A673 (cell line): Measurements from ENCODE around the gene MAGEA9. TPM values are rescaled to one million over a fixed set of nuclear protein-coding genes. Genes with fewer than 3 reads are reported as not detected.
A peak's percentile ranks its signal among the peaks of the same experiment; 100 is the strongest.
"Not testable (repeated sequence)": the region's sequence is repeated elsewhere in the genome, so short reads cannot be mapped to it uniquely, and the experiment has no call there.

Experiments used
- BruUV-seq: library from RNA; stranded (reverse); fragments of 400-500 nt; replicated peaks from 2 replicates; lab custom pipeline; 2021; lab: Mats Ljungman, UMichigan
- CTCF ChIA-PET: fragments of 300-600 bp; sonication (Branson Sonifier 250); formaldehyde crosslinking; loops from one replicate; lab custom pipeline; 2022; ENCODE audit warnings: antibody characterized with exemption; lab: Charles Lee
- POLR2A ChIA-PET: fragments of 300-600 bp; sonication (Branson Sonifier 250); formaldehyde crosslinking; loops from one replicate; lab custom pipeline; 2022; ENCODE audit warnings: antibody characterized with exemption; ENCODE audit not compliant: low non-redundant PET; lab: Charles Lee
- DNase-seq: peaks from one replicate; pipeline ENCODE4 v3.0.0-alpha.2; 2015; ENCODE audit warnings: low spot score
- H3K27ac ChIP-seq: fragments of 200-600 bp; sonication (generic); 2 replicates; pipeline ENCODE4 v1.5.1; 2016; ENCODE audit warnings: mixed run types, low read depth, mild to moderate bottlenecking, mixed read lengths, antibody characterized with exemption, low read length; ENCODE audit not compliant: poor library complexity, severe bottlenecking
- H3K27me3 ChIP-seq: fragments of 200-600 bp; sonication (generic); replicated peaks from 2 replicates; pipeline ENCODE4 v1.6.1; 2017; ENCODE audit warnings: mixed run types, low read depth, mild to moderate bottlenecking, mixed read lengths, antibody characterized with exemption, low read length; ENCODE audit not compliant: insufficient read depth, poor library complexity
- H3K36me3 ChIP-seq: fragments of 200-600 bp; sonication (generic); 2 replicates; pipeline ENCODE4 v1.6.1; 2016; ENCODE audit warnings: mixed run types, mild to moderate bottlenecking, mixed read lengths, antibody characterized with exemption, low read length; ENCODE audit not compliant: insufficient read depth, poor library complexity, severe bottlenecking
- H3K4me1 ChIP-seq: fragments of 200-600 bp; sonication (generic); 2 replicates; pipeline ENCODE4 v1.6.1; 2017; ENCODE audit warnings: mixed run types, mild to moderate bottlenecking, mixed read lengths, antibody characterized with exemption, low read length; ENCODE audit not compliant: insufficient read depth, poor library complexity, severe bottlenecking
- H3K4me3 ChIP-seq: fragments of 200-600 bp; sonication (generic); 2 replicates; pipeline ENCODE4 v1.5.1; 2016; ENCODE audit warnings: low read depth, mixed run types, mild to moderate bottlenecking, mixed read lengths, low read length; ENCODE audit not compliant: poor library complexity, severe bottlenecking
- H3K9me3 ChIP-seq: fragments of 200-600 bp; sonication (generic); 2 replicates; pipeline ENCODE4 v1.6.1; 2016; ENCODE audit warnings: mixed run types, low read depth, mild to moderate bottlenecking, mixed read lengths, antibody characterized with exemption, low read length; ENCODE audit not compliant: poor library complexity, severe bottlenecking
- CTCF ChIP-seq: fragments of 300-800, 200-600 bp; sonication (generic); conservative IDR thresholded peaks from 2 replicates; pipeline ENCODE4 v1.5.1; 2017; ENCODE audit warnings: low read depth, mild to moderate bottlenecking, antibody characterized with exemption, low read length, moderate library complexity, mixed read lengths
- EZH2 ChIP-seq: fragments of 200-600 bp; sonication (generic); IDR thresholded peaks from 2 replicates; pipeline ENCODE4 v1.6.1; 2017; ENCODE audit warnings: borderline replicate concordance, low read depth, mild to moderate bottlenecking, mixed read lengths, antibody characterized with exemption, low read length; ENCODE audit not compliant: poor library complexity, severe bottlenecking
- intact Hi-C: fragments of 100-400 bp; cut with micrococcal nuclease; formaldehyde crosslinking; loops from one replicate; pipeline ENCODE4 v1.10.0; 2022; ENCODE audit not compliant: unreplicated experiment
- total RNA-seq: library from RNA; stranded (reverse); gene quantifications from 2 replicates; pipeline ENCODE4 v1.2.3, GENCODE V29; 2021

The MAGEA9 gene
- total RNA-seq, 1 experiment from 2014 or later = not detected

DNA sequence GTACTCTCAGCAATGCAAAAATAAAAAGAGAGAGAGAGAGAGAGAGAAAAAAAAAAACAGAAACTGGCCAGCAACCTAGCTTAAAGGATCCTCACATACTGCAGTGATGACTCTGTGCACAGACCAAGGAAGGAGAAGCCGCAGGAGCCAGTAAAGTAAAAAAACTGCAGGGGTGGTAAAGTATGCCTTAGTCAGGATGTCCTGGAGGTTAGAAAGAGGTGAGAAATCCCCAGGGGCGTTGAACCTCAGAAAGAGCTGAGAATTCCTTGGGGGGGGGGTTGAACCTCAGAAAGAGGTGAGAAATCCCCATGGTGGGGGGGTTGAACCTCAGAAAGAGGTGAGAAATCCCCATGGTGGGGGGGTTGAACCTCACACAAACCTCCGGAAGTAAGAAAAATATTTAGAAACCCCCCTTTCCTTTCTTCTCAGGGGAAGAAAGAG is 48.0 kb downstream of the MAGEA9 start:
- no peak for TF ChIP-seq EZH2
- no peak for TF ChIP-seq CTCF
- Histone ChIP-seq H3K9me3 (no peaks in the 10 kb centered on the region), H3K27ac (no peak overlapping the region), H3K4me1 (no peaks in the 10 kb centered on the region), H3K27me3 (no peaks in the 10 kb centered on the region), H3K36me3 (no peaks in the 10 kb centered on the region), H3K4me3 (no peak overlapping the region)
- CTCF ChIA-PET = no interaction called here
- BruUV-seq = no TSS peak
- intact Hi-C loops = no loop called here
- no peak for DNase-seq
- POLR2A ChIA-PET = no interaction called here

DNA sequence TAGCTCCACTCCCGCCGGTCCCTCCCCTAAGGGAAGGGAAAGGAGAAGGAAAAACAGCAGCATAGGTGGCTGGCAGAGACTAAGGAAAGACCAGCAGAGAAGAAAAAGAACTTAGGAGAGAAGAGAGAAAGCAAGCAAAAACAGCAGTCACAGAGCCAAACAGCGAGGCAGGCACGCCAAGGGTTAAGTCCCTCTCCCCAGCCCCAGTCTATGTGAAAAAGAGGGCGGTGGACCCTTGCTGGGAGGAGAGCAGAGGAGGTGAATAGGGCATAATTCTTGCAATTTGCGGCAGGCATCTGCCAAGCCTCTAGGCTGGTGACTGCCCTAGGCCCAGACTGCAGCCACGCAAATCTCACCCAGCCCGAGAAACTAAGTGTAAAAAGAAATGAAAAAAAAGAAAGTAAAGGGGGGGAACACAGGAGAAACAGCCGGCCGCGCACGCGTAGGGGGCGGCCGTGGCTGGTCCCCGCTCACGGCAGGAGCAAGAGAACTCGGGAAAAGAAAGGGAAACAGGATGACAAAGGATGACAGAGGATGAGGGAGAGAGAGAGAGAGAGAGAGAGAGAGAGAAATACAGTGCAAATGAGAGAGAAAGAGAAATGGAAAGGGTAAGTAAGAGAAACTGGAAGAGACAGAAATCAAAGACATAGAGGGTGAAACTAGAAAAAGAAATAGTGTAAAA is 48.6 kb downstream of the MAGEA9 start:
- BruUV-seq = no TSS peak
- no peak overlapping the region for H3K27ac ChIP-seq
- no peaks in the 10 kb centered on the region for H3K27me3 ChIP-seq
- H3K4me1 ChIP-seq = no peaks in the 10 kb centered on the region
- no peaks in the 10 kb centered on the region for H3K9me3 ChIP-seq
- intact Hi-C loops = no loop called here
- ChIA-PET POLR2A (no interaction called here), CTCF (no interaction called here)
- TF ChIP-seq CTCF (no peak), EZH2 (no peak)
- DNase-seq = peak; percentile 3
- peak overlapping the region; percentile 24 for H3K4me3 ChIP-seq
- no peaks in the 10 kb centered on the region for H3K36me3 ChIP-seq

DNA sequence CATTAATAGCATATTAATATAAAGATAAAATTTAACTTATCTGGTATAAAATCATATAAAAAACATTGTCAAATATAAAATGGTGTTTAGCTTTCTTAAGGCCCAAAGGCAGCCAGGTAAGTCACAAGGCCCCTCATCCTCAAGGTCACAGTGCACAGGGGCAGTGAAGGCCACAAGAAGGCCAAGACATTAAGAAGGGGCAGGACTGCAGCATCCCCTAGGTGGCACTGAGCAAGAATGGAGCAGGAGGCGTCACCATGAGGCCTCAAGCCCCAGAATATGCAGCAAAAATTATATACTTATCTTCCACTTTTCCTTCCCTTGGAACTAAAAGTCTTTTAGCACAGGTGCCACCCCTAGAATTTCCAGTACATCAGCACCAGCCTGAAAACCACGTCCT is 49.7 kb downstream of the MAGEA9 start:
- CTCF ChIA-PET = no interaction called here
- Histone ChIP-seq H3K27me3 (no peaks in the 10 kb centered on the region), H3K27ac (no peak overlapping the region), H3K9me3 (no peaks in the 10 kb centered on the region), H3K4me3 (no peak overlapping the region), H3K4me1 (no peaks in the 10 kb centered on the region), H3K36me3 (no peaks in the 10 kb centered on the region)
- intact Hi-C loops = no loop called here
- no peak for DNase-seq
- BruUV-seq = no TSS peak
- TF ChIP-seq CTCF = no peak
- no peak for TF ChIP-seq EZH2
- POLR2A ChIA-PET = no interaction called here

DNA sequence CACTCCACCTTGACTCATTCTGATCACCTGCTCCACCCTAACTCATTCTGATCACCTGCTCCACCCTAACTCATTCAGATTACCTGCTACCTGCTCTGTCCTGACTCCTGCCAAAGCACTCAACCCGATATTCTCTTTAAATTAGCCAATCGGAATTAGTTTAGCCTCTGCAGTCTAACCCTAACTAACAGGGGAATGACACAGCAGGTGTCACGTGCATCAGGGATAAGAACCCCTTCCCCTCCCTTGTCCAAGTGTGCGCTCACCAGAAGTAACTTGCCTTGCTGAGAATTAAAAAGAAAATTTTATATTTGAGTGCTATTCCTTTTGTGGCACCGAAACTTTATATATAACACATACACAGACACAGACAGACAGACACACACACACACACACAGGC is 55.0 kb downstream of the MAGEA9 start:
- H3K4me1 ChIP-seq, CTCF ChIA-PET, POLR2A ChIA-PET, H3K9me3 ChIP-seq, H3K36me3 ChIP-seq, H3K27me3 ChIP-seq, BruUV-seq, intact Hi-C loops, H3K27ac ChIP-seq, DNase-seq, H3K4me3 ChIP-seq: not testable (repeated sequence)
